ENCODE data around the gene CUX1.

The CUX1 gene

DNA sequence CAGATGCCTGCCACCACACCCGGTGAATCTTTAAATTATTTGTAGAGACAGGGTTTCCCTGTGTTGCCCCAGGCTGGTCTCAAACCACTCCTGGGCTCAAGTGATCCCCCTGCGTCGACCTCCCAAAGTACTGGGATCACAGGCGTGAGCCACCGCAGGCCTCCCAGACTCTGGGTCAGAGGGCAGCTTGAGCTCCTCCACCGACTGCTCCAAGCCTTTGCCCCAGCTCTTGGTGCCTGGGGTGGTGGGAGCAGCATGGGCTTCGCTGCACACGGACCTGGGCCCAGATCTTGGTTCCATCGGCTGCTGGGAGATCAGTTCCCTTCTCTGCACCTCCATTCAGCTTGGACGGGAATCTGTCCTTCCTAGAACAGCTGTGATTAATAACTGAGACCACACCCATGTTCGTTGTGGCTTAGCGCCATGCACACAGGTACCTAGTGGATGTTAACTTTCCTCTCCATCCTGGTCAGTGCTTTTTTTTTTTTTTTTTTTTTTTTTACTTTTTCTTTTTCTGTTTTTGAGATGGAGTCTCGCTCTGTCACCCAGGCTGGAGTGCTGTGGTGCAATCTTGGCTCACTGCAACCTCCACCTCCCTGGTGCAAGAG lies 125.3 kb downstream of the CUX1 start:
- H3K27ac ChIP-seq (ENCODE audit: low read length) = peak overlapping the region; percentile 58
- no peak overlapping the region for H3K9ac ChIP-seq (ENCODE audit: low read depth, low read length)
- DNase-seq (no peak), ATAC-seq (ENCODE audit: insufficient read depth, low read depth) (no peak)
- H3K79me2 ChIP-seq (ENCODE audit: insufficient read depth, low read length) = peaks cover 95% of the 10 kb centered on the region
- H2AFZ ChIP-seq (ENCODE audit: low read depth, low read length) = no peak overlapping the region
- no peak overlapping the region for H3K4me3 ChIP-seq (ENCODE audit: low read depth in 1 of 2, low read length in 2 of 2)
- no peak overlapping the region for H3K4me2 ChIP-seq (ENCODE audit: insufficient read depth, low read length)
- H3K4me1 ChIP-seq (ENCODE audit: insufficient read depth, low read length) = peaks cover 28% of the 10 kb centered on the region
- H4K20me1 ChIP-seq (ENCODE audit: insufficient read depth, low read length) = peaks cover 54% of the 10 kb centered on the region
- TF ChIP-seq EZH2 (IDR thresholded peaks at IDR 0.05; ENCODE audit: borderline replicate concordance, low read depth, low read length, severe bottlenecking) = no peak
- no peak for TF ChIP-seq CTCF (IDR thresholded peaks at IDR 0.05; ENCODE audit: borderline replicate concordance, extremely low read depth, low read length, poor library complexity, severe bottlenecking)
- H3K36me3 ChIP-seq (ENCODE audit: insufficient read depth, low read length) = peaks cover 13% of the 10 kb centered on the region; the same call in 1 of the 2 replicates
- H3K9me3 ChIP-seq (ENCODE audit: insufficient read depth, low read length, severe bottlenecking) = no peaks in the 10 kb centered on the region
- H3K27me3 ChIP-seq (ENCODE audit: insufficient read depth, low read length, poor library complexity) = no peaks in the 10 kb centered on the region

- Histone ChIP-seq H3K4me3 (ENCODE audit: low read depth in 1 of 2, low read length in 2 of 2) (no peak overlapping the region), H2AFZ (ENCODE audit: low read depth, low read length) (no peak overlapping the region), H3K36me3 (ENCODE audit: insufficient read depth, low read length) (peaks cover 15% of the 10 kb centered on the region; the same call in 1 of the 2 replicates), H3K4me1 (ENCODE audit: insufficient read depth, low read length) (peaks cover 28% of the 10 kb centered on the region), H3K4me2 (ENCODE audit: insufficient read depth, low read length) (no peak overlapping the region), H3K9me3 (ENCODE audit: insufficient read depth, low read length, severe bottlenecking) (no peaks in the 10 kb centered on the region), H3K79me2 (ENCODE audit: insufficient read depth, low read length) (peaks cover 95% of the 10 kb centered on the region), H3K27me3 (ENCODE audit: insufficient read depth, low read length, poor library complexity) (no peaks in the 10 kb centered on the region), H3K27ac (ENCODE audit: low read length) (no peak overlapping the region), H4K20me1 (ENCODE audit: insufficient read depth, low read length) (peaks cover 54% of the 10 kb centered on the region), H3K9ac (ENCODE audit: low read depth, low read length) (no peak overlapping the region)
- no peak for TF ChIP-seq EZH2 (IDR thresholded peaks at IDR 0.05; ENCODE audit: borderline replicate concordance, low read depth, low read length, severe bottlenecking)
- TF ChIP-seq CTCF (IDR thresholded peaks at IDR 0.05; ENCODE audit: borderline replicate concordance, extremely low read depth, low read length, poor library complexity, severe bottlenecking) = no peak
- DNase-seq (no peak), ATAC-seq (ENCODE audit: insufficient read depth, low read depth) (no peak)
Measured at GRCh38 chr7:101943306-101943705, 125.9 kb downstream of the CUX1 start.

- DNase-seq (no peak), ATAC-seq (ENCODE audit: insufficient read depth, low read depth) (no peak)
- Histone ChIP-seq H2AFZ (ENCODE audit: low read depth, low read length) (no peak overlapping the region), H3K9me3 (ENCODE audit: insufficient read depth, low read length, severe bottlenecking) (no peaks in the 10 kb centered on the region), H3K4me3 (ENCODE audit: low read depth in 1 of 2, low read length in 2 of 2) (no peak overlapping the region), H3K27ac (ENCODE audit: low read length) (peak overlapping the region; percentile 39), H4K20me1 (ENCODE audit: insufficient read depth, low read length) (peaks cover 57% of the 10 kb centered on the region), H3K27me3 (ENCODE audit: insufficient read depth, low read length, poor library complexity) (no peaks in the 10 kb centered on the region), H3K9ac (ENCODE audit: low read depth, low read length) (no peak overlapping the region), H3K79me2 (ENCODE audit: insufficient read depth, low read length) (peaks cover 97% of the 10 kb centered on the region), H3K36me3 (ENCODE audit: insufficient read depth, low read length) (peaks cover 15% of the 10 kb centered on the region; the same call in 1 of the 2 replicates), H3K4me2 (ENCODE audit: insufficient read depth, low read length) (no peak overlapping the region), H3K4me1 (ENCODE audit: insufficient read depth, low read length) (peaks cover 27% of the 10 kb centered on the region)
- TF ChIP-seq EZH2 (IDR thresholded peaks at IDR 0.05; ENCODE audit: borderline replicate concordance, low read depth, low read length, severe bottlenecking) (no peak), CTCF (IDR thresholded peaks at IDR 0.05; ENCODE audit: borderline replicate concordance, extremely low read depth, low read length, poor library complexity, severe bottlenecking) (no peak)
Measured at GRCh38 chr7:101943889-101944600, 126.6 kb downstream of the CUX1 start.
